Hepatocyte (in vitro differentiated cells): ENCODE data around the gene RASGRP2. TPM values are rescaled to one million over a fixed set of nuclear protein-coding genes. Genes with fewer than 3 reads are reported as not detected.

Source experiments
- DNase-seq: peaks from one replicate; pipeline ENCODE4 v3.0.0-alpha.2; 2016; ENCODE audit warnings: low spot score
- H2AFZ ChIP-seq: fragments of 200-600 bp; sonication (generic); 2 replicates; pipeline ENCODE4 v1.6.0; 2016; ENCODE audit warnings: antibody characterized with exemption, mild to moderate bottlenecking
- H3K27ac ChIP-seq: fragments of 200-600 bp; sonication (generic); 2 replicates; pipeline ENCODE4 v1.5.1; 2016; ENCODE audit warnings: mild to moderate bottlenecking
- H3K27me3 ChIP-seq: fragments of 200-600 bp; sonication (generic); 2 replicates; pipeline ENCODE4 v1.6.1; 2016
- H3K36me3 ChIP-seq: fragments of 200-600 bp; sonication (generic); replicated peaks from 2 replicates; pipeline ENCODE4 v1.5.1; 2016; ENCODE audit warnings: low read depth; ENCODE audit not compliant: insufficient read depth
- H3K4me1 ChIP-seq: fragments of 200-600 bp; sonication (generic); 2 replicates; pipeline ENCODE4 v1.5.1; 2016; ENCODE audit warnings: mild to moderate bottlenecking, moderate library complexity; ENCODE audit not compliant: insufficient read depth
- H3K4me2 ChIP-seq: fragments of 200-600 bp; sonication (generic); 2 replicates; pipeline ENCODE4 v1.6.0; 2016
- H3K4me3 ChIP-seq: fragments of 200-600 bp; sonication (generic); 2 replicates; pipeline ENCODE4 v1.5.1; 2016; ENCODE audit warnings: mild to moderate bottlenecking
- H3K79me2 ChIP-seq: fragments of 200-600 bp; sonication (generic); 2 replicates; pipeline ENCODE4 v1.6.0; 2017; ENCODE audit warnings: mild to moderate bottlenecking
- H3K9me2 ChIP-seq: fragments of 200-600 bp; sonication (generic); replicated peaks from 2 replicates; pipeline ENCODE4 v1.6.0; 2017; ENCODE audit warnings: mild to moderate bottlenecking; ENCODE audit not compliant: insufficient read depth
- H3K9me3 ChIP-seq: fragments of 200-600 bp; sonication (generic); 2 replicates; pipeline ENCODE4 v1.5.1; 2016; ENCODE audit warnings: low read depth, mild to moderate bottlenecking
- H4K20me1 ChIP-seq: fragments of 200-600 bp; sonication (generic); 2 replicates; pipeline ENCODE4 v1.6.0; 2016; ENCODE audit warnings: mild to moderate bottlenecking; ENCODE audit not compliant: insufficient read depth, poor library complexity, severe bottlenecking
- CTCF ChIP-seq: fragments of 200-600 bp; sonication (generic); IDR thresholded peaks from 2 replicates; pipeline ENCODE4 v1.5.1; 2016; ENCODE audit warnings: antibody characterized with exemption, mild to moderate bottlenecking; ENCODE audit not compliant: poor library complexity
- EZH2 ChIP-seq: fragments of 200-600 bp; sonication (generic); IDR thresholded peaks from 2 replicates; pipeline ENCODE4 v1.6.1; 2016; ENCODE audit warnings: antibody characterized with exemption, mild to moderate bottlenecking, borderline replicate concordance
- EZH2phosphoT487 ChIP-seq: fragments of 200-600 bp; sonication (generic); IDR thresholded peaks from one replicate; pipeline ENCODE4 v1.6.1; 2018; ENCODE audit warnings: antibody characterized with exemption, mild to moderate bottlenecking, low read depth, moderate library complexity; ENCODE audit not compliant: unreplicated experiment, severe bottlenecking
- WGBS: methylation state at CpG from one replicate; pipeline ENCODE4 v1.1.6; 2016; ENCODE audit warnings: low lambda C conversion rate; ENCODE audit errors: missing lambda C conversion rate; 5-methylcytosine and 5-hydroxymethylcytosine counted together
- polyA plus RNA-seq: library from polyadenylated mRNA; unstranded; fragments of >200 nt; fragmentation: Nextera tagmentation; extraction: Ambion mirVana; gene quantifications from 2 replicates; pipeline ENCODE4 v1.2.1, GENCODE V29; 2016
- total RNA-seq: library from RNA; depleted of rRNA; stranded (reverse); fragments of >200 nt; gene quantifications from 2 replicates; pipeline ENCODE4 v1.2.3, GENCODE V29; 2014

Gene RASGRP2
- total and polyA plus RNA-seq, 2 experiments from 2014 or later, result 0.10 to 3.2 TPM

- H3K79me2 ChIP-seq, result no peaks in the 10 kb centered on the region
- no peaks in the 10 kb centered on the region for H4K20me1 ChIP-seq
- WGBS, result 90% methylated on average over 13 of the region's 13 CpGs
- no peaks in the 10 kb centered on the region for H3K36me3 ChIP-seq
- no peak for DNase-seq
- no peak overlapping the region for H3K4me2 ChIP-seq
- H3K9me3 ChIP-seq, result no peaks in the 10 kb centered on the region
- peaks cover 10% of the 10 kb centered on the region for H3K27me3 ChIP-seq
- H3K4me3 ChIP-seq, result no peak overlapping the region
- no peak overlapping the region for H3K27ac ChIP-seq
- H3K9me2 ChIP-seq, result no peaks in the 10 kb centered on the region
- TF ChIP-seq EZH2phosphoT487 (no peak), EZH2 (no peak)
- H3K4me1 ChIP-seq, result peaks cover 5% of the 10 kb centered on the region
- no peak overlapping the region for H2AFZ ChIP-seq
These were observed 6.6 kb upstream of the RASGRP2 start for GRCh38 chr11:64750361-64751054.

- WGBS, result 92% methylated on average over 15 of the region's 15 CpGs
- DNase-seq, result no peak
- H3K9me2 ChIP-seq, result no peaks in the 10 kb centered on the region
- no peaks in the 10 kb centered on the region for H4K20me1 ChIP-seq
- TF ChIP-seq CTCF (no peak), EZH2phosphoT487 (no peak)
- H3K27me3 ChIP-seq, result peaks cover 30% of the 10 kb centered on the region
- peaks cover 22% of the 10 kb centered on the region for H3K4me1 ChIP-seq
- no peak overlapping the region for H3K4me3 ChIP-seq
- no peaks in the 10 kb centered on the region for H3K36me3 ChIP-seq
- no peaks in the 10 kb centered on the region for H3K79me2 ChIP-seq
- no peaks in the 10 kb centered on the region for H3K9me3 ChIP-seq
- no peak overlapping the region for H2AFZ ChIP-seq
- H3K4me2 ChIP-seq, result no peak overlapping the region
- H3K27ac ChIP-seq, result no peak overlapping the region
These were observed 4.2 kb upstream of the RASGRP2 start for GRCh38 chr11:64747961-64748665.

- Histone ChIP-seq H3K4me2 (no peak overlapping the region), H3K27me3 (peaks cover 47% of the 10 kb centered on the region), H3K4me1 (peaks cover 34% of the 10 kb centered on the region), H2AFZ (no peak overlapping the region), H4K20me1 (no peaks in the 10 kb centered on the region), H3K79me2 (no peaks in the 10 kb centered on the region), H3K4me3 (no peak overlapping the region), H3K9me3 (no peaks in the 10 kb centered on the region), H3K9me2 (no peaks in the 10 kb centered on the region), H3K27ac (no peak overlapping the region), H3K36me3 (no peaks in the 10 kb centered on the region)
- 88% methylated on average over 10 of the region's 10 CpGs for WGBS
- no peak for DNase-seq
- TF ChIP-seq EZH2, result no peak
- no peak for TF ChIP-seq CTCF
- TF ChIP-seq EZH2phosphoT487, result no peak
These were observed 2.5 kb upstream of the RASGRP2 start for GRCh38 chr11:64746486-64746885.
